Ovary (tissue), 3 donors: ENCODE data around the gene FHOD3.

Experiments used
- CTCF ChIP-seq, 3 donors: fragments of 450-650 bp in 2 of 3; fragments of 200-600 bp in 1 of 3; IDR thresholded peaks; one replicate each; pipeline versions ENCODE4 v1.5.1 to v1.8.0; 2016 to 2022; ENCODE audit warnings: antibody characterized with exemption in 3 of 3, mild to moderate bottlenecking in 1 of 3
- EP300 ChIP-seq: sonication (generic); formaldehyde crosslinking; IDR thresholded peaks from one replicate; pipeline ENCODE4 v1.6.1; 2017; ENCODE audit warnings: antibody characterized with exemption
- donor health status: DM: no; HTN: no; CAD: no.

- no peak for TF ChIP-seq EP300
- no peak for TF ChIP-seq CTCF (IDR thresholded peaks at IDR 0.05)
Measured at GRCh38 chr18:36372903-36373311, 75.4 kb downstream of the FHOD3 start.
